CD14-positive monocyte (primary cell): ENCODE results near the gene ZNF662. TPM values are rescaled to one million over a fixed set of nuclear protein-coding genes. Genes with fewer than 3 reads are reported as not detected.

Source experiments
- DNase-seq, 3 donors: peaks; one replicate each; pipeline ENCODE4 v3.0.0-alpha.2; 2011 to 2022
- H2AFZ ChIP-seq: 2 replicates; pipeline ENCODE4 v1.6.0; 2012; ENCODE audit warnings: mild to moderate bottlenecking, low read depth, low read length, inconsistent platforms; ENCODE audit not compliant: insufficient read depth, poor library complexity, severe bottlenecking
- H3K27ac ChIP-seq, 2 donors: 1 replicate in 1 of 2; 2 replicates in 1 of 2; pipeline ENCODE4 v1.5.1; 2012 to 2013; ENCODE audit warnings: low read length in 2 of 2, control low read depth in 1 of 2, inconsistent platforms in 1 of 2, low read depth in 1 of 2, mild to moderate bottlenecking in 1 of 2
- H3K27me3 ChIP-seq, 2 donors: one replicate each; pipeline versions ENCODE4 v1.6.0 to v1.6.1; 2011 to 2013; ENCODE audit warnings: low read length in 2 of 2; ENCODE audit not compliant: control insufficient read depth in 2 of 2, insufficient read depth in 2 of 2
- H3K36me3 ChIP-seq, 2 donors: replicated peaks in 1 of 2; 1 replicate in 1 of 2; 2 replicates in 1 of 2; pipeline versions ENCODE4 v1.5.1 to v1.6.1; 2012 to 2013; ENCODE audit warnings: low read length in 2 of 2, control low read depth in 1 of 2, inconsistent platforms in 1 of 2, mild to moderate bottlenecking in 1 of 2; ENCODE audit not compliant: insufficient read depth in 2 of 2, control insufficient read depth in 1 of 2
- H3K4me1 ChIP-seq, 2 donors: 1 replicate in 1 of 2; 2 replicates in 1 of 2; pipeline versions ENCODE4 v1.5.1 to v1.6.1; 2012 to 2013; ENCODE audit warnings: low read length in 2 of 2, control low read depth in 1 of 2, inconsistent platforms in 1 of 2, mild to moderate bottlenecking in 1 of 2, moderate library complexity in 1 of 2; ENCODE audit not compliant: insufficient read depth in 2 of 2, control insufficient read depth in 1 of 2
- H3K4me2 ChIP-seq: replicated peaks from 2 replicates; pipeline ENCODE3; 2012; ENCODE audit warnings: low read length, moderate library complexity, mild to moderate bottlenecking; ENCODE audit not compliant: poor library complexity, severe bottlenecking; ENCODE audit errors: extremely low read depth
- H3K4me3 ChIP-seq, 3 experiments: fragments of 200-600 bp in 1 of 3; sonication (generic) in 1 of 3; replicated peaks in 1 of 3; 1 replicate in 2 of 3; 2 replicates in 1 of 3; pipeline ENCODE4 v1.5.1; 2011 to 2013; ENCODE audit warnings: low read length in 3 of 3, mild to moderate bottlenecking in 3 of 3, control low read depth in 2 of 3, low read depth in 2 of 3, inconsistent platforms in 1 of 3, moderate library complexity in 1 of 3
- H3K79me2 ChIP-seq: 2 replicates; pipeline ENCODE4 v1.6.0; 2012; ENCODE audit warnings: mild to moderate bottlenecking, control low read depth, inconsistent platforms, low read length, moderate library complexity; ENCODE audit not compliant: insufficient read depth
- H3K9ac ChIP-seq: 2 replicates; pipeline ENCODE4 v1.6.0; 2017; ENCODE audit warnings: low read length, mild to moderate bottlenecking; ENCODE audit not compliant: insufficient read depth, poor library complexity, severe bottlenecking
- H3K9me3 ChIP-seq, 2 donors: replicated peaks in 1 of 2; 1 replicate in 1 of 2; 2 replicates in 1 of 2; pipeline versions ENCODE4 v1.5.1 to v1.6.1; 2012 to 2013; ENCODE audit warnings: low read length in 2 of 2, control low read depth in 1 of 2; ENCODE audit not compliant: control insufficient read depth in 1 of 2, insufficient read depth in 1 of 2
- H4K20me1 ChIP-seq: 2 replicates; pipeline ENCODE4 v1.6.0; 2012; ENCODE audit warnings: mild to moderate bottlenecking, low read length, control low read depth, moderate library complexity; ENCODE audit not compliant: insufficient read depth
- H3K27ac Mint-ChIP-seq, 7 donors: one replicate each; pipeline ENCODE4 v1.8.0; 2020; ENCODE audit warnings: mild to moderate bottlenecking in 7 of 7, mixed read lengths in 7 of 7, moderate library complexity in 6 of 7, inconsistent platforms in 2 of 7
- H3K27me3 Mint-ChIP-seq, 3 donors: one replicate each; pipeline ENCODE4 v1.8.0; 2021 to 2022; ENCODE audit warnings: low read depth in 3 of 3, mild to moderate bottlenecking in 3 of 3, mixed read lengths in 3 of 3, moderate library complexity in 3 of 3, inconsistent platforms in 1 of 3
- H3K36me3 Mint-ChIP-seq, 2 donors: one replicate each; pipeline ENCODE4 v1.8.0; 2020; ENCODE audit warnings: mixed read lengths in 2 of 2, inconsistent platforms in 1 of 2, mild to moderate bottlenecking in 1 of 2
- H3K4me1 Mint-ChIP-seq: one replicate; pipeline ENCODE4 v1.8.0; 2020; ENCODE audit warnings: mild to moderate bottlenecking, mixed read lengths
- H3K4me3 Mint-ChIP-seq, 2 donors: one replicate each; pipeline ENCODE4 v1.8.0; 2020; ENCODE audit warnings: mild to moderate bottlenecking in 2 of 2, mixed read lengths in 2 of 2, moderate library complexity in 1 of 2
- H3K9me3 Mint-ChIP-seq, 7 donors: one replicate each; pipeline ENCODE4 v1.8.0; 2020 to 2022; ENCODE audit warnings: mixed read lengths in 7 of 7, mild to moderate bottlenecking in 6 of 7, moderate library complexity in 6 of 7, inconsistent platforms in 2 of 7
- CTCF ChIP-seq: fragments of 200-600 bp; IDR thresholded peaks from one replicate; pipeline ENCODE4 v1.8.0; 2022; ENCODE audit warnings: antibody characterized with exemption, mild to moderate bottlenecking
- WGBS: methylation state at CpG from one replicate; pipeline ENCODE4 v1.1.5; 2013; ENCODE audit warnings: missing lambda C conversion rate; ENCODE audit not compliant: insufficient coverage; 5-methylcytosine and 5-hydroxymethylcytosine counted together
- intact Hi-C, 2 donors: fragments of 100-400 bp; cut with micrococcal nuclease; formaldehyde crosslinking; loops; one replicate each; pipeline versions ENCODE4 v1.15.0 to v1.15.1; 2023
- polyA plus RNA-seq, 3 donors: library from polyadenylated mRNA; depleted of rRNA in 1 of 3; unstranded in 2 of 3; stranded (reverse) in 1 of 3; fragments of 300-500 nt in 2 of 3; fragments of >200 nt in 1 of 3; fragmentation: Illumina TruSeq in 2 of 3; gene quantifications; 1 replicate in 2 of 3; 2 replicates in 1 of 3; pipeline ENCODE4 v1.2.3, GENCODE V29; 2012 to 2021

ZNF662 gene
- polyA plus RNA-seq, 3 donors: 0.09 TPM; not detected in 2

- Mint-ChIP-seq H3K9me3 (peaks cover 0 to 3% (median 0%) of the 10 kb centered on the region in 7 donors), H3K27ac (no peak overlapping the region), H3K27me3 (peaks cover 0 to 9% (median 4%) of the 10 kb centered on the region in 3 donors), H3K4me1 (peaks cover 2% of the 10 kb centered on the region), H3K36me3 (no peaks in the 10 kb centered on the region), H3K4me3 (no peak overlapping the region)
- no peaks in the 10 kb centered on the region for H3K27me3 ChIP-seq
- no peak overlapping the region for H3K4me2 ChIP-seq
- no peaks in the 10 kb centered on the region for H3K9me3 ChIP-seq
- H3K4me3 ChIP-seq: no peak overlapping the region
- H3K4me1 ChIP-seq: no peaks in the 10 kb centered on the region
- 100% methylated on average over 1 of the region's 1 CpG for WGBS
- TF ChIP-seq CTCF: no peak
- no peaks in the 10 kb centered on the region for H3K36me3 ChIP-seq
- H3K27ac ChIP-seq: no peak overlapping the region
- intact Hi-C loops: no loop called here
- H4K20me1 ChIP-seq: no peaks in the 10 kb centered on the region
- DNase-seq: no peak
- H3K9ac ChIP-seq: no peak overlapping the region
- no peak overlapping the region for H2AFZ ChIP-seq
- no peaks in the 10 kb centered on the region for H3K79me2 ChIP-seq
Measured at GRCh38 chr3:42892169-42892568, 13.8 kb upstream of the ZNF662 start.

- no peak for DNase-seq
- no peak overlapping the region for H3K27ac ChIP-seq
- no peak overlapping the region for H3K4me3 ChIP-seq
- H3K9me3 ChIP-seq: no peaks in the 10 kb centered on the region
- Mint-ChIP-seq H3K4me3 (no peak overlapping the region), H3K4me1 (peaks cover 2% of the 10 kb centered on the region), H3K36me3 (no peaks in the 10 kb centered on the region), H3K27me3 (peaks cover 0 to 9% (median 4%) of the 10 kb centered on the region in 3 donors), H3K9me3 (peaks cover 0 to 3% (median 0%) of the 10 kb centered on the region in 7 donors), H3K27ac (no peak overlapping the region)
- no CpG with 5 or more reads among the region's 1 CpG for WGBS
- no peak overlapping the region for H3K4me2 ChIP-seq
- no peaks in the 10 kb centered on the region for H4K20me1 ChIP-seq
- H3K4me1 ChIP-seq: no peaks in the 10 kb centered on the region
- H3K79me2 ChIP-seq: no peaks in the 10 kb centered on the region
- intact Hi-C loops: no loop called here
- H3K36me3 ChIP-seq: no peaks in the 10 kb centered on the region
- no peak overlapping the region for H3K9ac ChIP-seq
- TF ChIP-seq CTCF: no peak
- no peaks in the 10 kb centered on the region for H3K27me3 ChIP-seq
- no peak overlapping the region for H2AFZ ChIP-seq
Measured at GRCh38 chr3:42892807-42893206, 13.1 kb upstream of the ZNF662 start.
